ENCODE data around the gene EMP2. TPM values are rescaled to one million over a fixed set of nuclear protein-coding genes. Genes with fewer than 3 reads are reported as not detected.

Gene EMP2
- total RNA-seq, 2 donors from 2014 or later = 19.0 to 20.7 TPM

DNA sequence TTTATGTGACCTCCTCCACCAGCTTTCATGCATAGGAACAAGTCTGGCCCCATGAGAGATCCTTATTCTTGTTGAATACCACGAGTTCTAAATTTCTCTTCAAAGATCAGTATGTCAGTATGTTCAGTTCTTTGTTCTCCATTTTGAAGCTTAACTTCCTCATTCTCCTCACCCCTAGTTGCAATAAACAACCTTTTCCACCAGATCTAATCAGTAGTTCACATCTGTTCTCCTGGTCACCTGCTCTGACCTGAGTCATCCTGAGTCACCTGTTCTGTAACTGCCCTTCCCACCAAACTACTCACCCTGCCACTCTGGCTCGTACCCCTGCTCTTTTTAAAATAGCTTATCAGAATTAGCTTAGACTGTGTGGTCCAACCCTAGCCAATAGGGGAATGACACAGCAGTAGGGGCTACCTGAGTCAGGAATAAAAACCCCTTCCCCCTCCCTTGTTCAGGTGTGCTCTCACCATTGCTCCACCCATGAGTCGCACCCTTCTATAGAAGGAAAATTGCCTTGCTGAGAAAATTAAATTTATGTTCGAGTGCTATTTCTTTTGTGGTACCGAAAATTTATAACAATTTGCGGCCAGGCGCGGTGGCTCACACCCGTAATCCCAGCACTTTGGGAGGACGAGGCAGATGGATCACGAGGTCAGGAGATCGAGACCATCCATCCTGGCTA, 94.6 kb downstream of the EMP2 start:
- H3K27ac ChIP-seq (ENCODE audit: low read depth, low read length) = no peak overlapping the region
- TF ChIP-seq, protein P1, sequence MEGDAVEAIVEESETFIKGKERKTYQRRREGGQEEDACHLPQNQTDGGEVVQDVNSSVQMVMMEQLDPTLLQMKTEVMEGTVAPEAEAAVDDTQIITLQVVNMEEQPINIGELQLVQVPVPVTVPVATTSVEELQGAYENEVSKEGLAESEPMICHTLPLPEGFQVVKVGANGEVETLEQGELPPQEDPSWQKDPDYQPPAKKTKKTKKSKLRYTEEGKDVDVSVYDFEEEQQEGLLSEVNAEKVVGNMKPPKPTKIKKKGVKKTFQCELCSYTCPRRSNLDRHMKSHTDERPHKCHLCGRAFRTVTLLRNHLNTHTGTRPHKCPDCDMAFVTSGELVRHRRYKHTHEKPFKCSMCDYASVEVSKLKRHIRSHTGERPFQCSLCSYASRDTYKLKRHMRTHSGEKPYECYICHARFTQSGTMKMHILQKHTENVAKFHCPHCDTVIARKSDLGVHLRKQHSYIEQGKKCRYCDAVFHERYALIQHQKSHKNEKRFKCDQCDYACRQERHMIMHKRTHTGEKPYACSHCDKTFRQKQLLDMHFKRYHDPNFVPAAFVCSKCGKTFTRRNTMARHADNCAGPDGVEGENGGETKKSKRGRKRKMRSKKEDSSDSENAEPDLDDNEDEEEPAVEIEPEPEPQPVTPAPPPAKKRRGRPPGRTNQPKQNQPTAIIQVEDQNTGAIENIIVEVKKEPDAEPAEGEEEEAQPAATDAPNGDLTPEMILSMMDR (conservative IDR thresholded peaks at IDR 0.05) = no peak
- no peaks in the 10 kb centered on the region for H3K27me3 Mint-ChIP-seq (ENCODE audit: insufficient read depth)
- no peak for DNase-seq
- no peaks in the 10 kb centered on the region for H3K4me1 ChIP-seq (ENCODE audit: control insufficient read depth, insufficient read depth, low read length)
- H3K27me3 ChIP-seq (ENCODE audit: control insufficient read depth, insufficient read depth, low read length, poor library complexity, severe bottlenecking) = no peaks in the 10 kb centered on the region
- H3K4me3 Mint-ChIP-seq = no peak overlapping the region
- 94 to 95% methylated on average over 11 to 12 of the region's 12 CpGs for WGBS, 2 experiments (ENCODE audit: insufficient coverage in 1 of 2, insufficient read length in 1 of 2)
- H3K4me1 Mint-ChIP-seq = peaks cover 13% of the 10 kb centered on the region
- no peak overlapping the region for H3K9ac ChIP-seq (ENCODE audit: extremely low read depth, low read length, poor library complexity, severe bottlenecking)
- H3K36me3 Mint-ChIP-seq (ENCODE audit: low read depth) = peaks cover 22% of the 10 kb centered on the region
- no peak overlapping the region for H3K4me3 ChIP-seq (ENCODE audit: low read length)
- peaks cover 31% of the 10 kb centered on the region for H3K9me3 ChIP-seq (ENCODE audit: control insufficient read depth, low read length)
- H3K27ac Mint-ChIP-seq = no peak overlapping the region
- peaks cover 26% of the 10 kb centered on the region for H3K9me3 Mint-ChIP-seq
- peaks cover 13% of the 10 kb centered on the region for H3K36me3 ChIP-seq (ENCODE audit: control insufficient read depth, insufficient read depth, low read length)

DNA sequence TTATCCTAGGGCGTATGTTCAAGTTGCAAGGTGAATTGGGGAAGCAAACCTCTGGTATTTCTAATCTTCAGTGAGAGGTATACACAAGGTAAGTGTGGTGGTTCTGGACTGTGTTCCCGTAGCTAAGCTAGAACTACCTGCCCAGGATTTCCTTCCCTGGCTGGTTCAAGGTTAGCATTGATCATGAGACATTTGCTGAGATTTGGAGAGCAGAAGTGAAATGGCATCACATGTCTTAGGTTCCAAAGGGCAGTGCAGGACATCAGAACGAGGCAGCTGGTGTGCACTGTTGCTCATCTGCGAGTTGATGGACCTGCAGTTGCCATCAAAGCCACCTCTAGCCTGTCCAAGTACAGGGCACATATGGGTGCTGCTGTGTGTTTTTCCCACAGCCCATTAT, 95.2 kb downstream of the EMP2 start:
- Histone ChIP-seq H3K27ac (ENCODE audit: low read depth, low read length) (no peak overlapping the region), H3K36me3 (ENCODE audit: control insufficient read depth, insufficient read depth, low read length) (peaks cover 20% of the 10 kb centered on the region), H3K27me3 (ENCODE audit: control insufficient read depth, insufficient read depth, low read length, poor library complexity, severe bottlenecking) (no peaks in the 10 kb centered on the region), H3K9ac (ENCODE audit: extremely low read depth, low read length, poor library complexity, severe bottlenecking) (no peak overlapping the region), H3K4me1 (ENCODE audit: control insufficient read depth, insufficient read depth, low read length) (no peaks in the 10 kb centered on the region), H3K9me3 (ENCODE audit: control insufficient read depth, low read length) (peaks cover 31% of the 10 kb centered on the region), H3K4me3 (ENCODE audit: low read length) (no peak overlapping the region)
- TF ChIP-seq, protein P1 (conservative IDR thresholded peaks at IDR 0.05) = no peak
- 92% methylated on average over 4 of the region's 4 CpGs for WGBS, 2 experiments (ENCODE audit: insufficient coverage in 1 of 2, insufficient read length in 1 of 2)
- Mint-ChIP-seq H3K9me3 (peaks cover 26% of the 10 kb centered on the region), H3K4me1 (peaks cover 11% of the 10 kb centered on the region), H3K4me3 (no peak overlapping the region), H3K36me3 (ENCODE audit: low read depth) (peaks cover 24% of the 10 kb centered on the region), H3K27ac (no peak overlapping the region), H3K27me3 (ENCODE audit: insufficient read depth) (no peaks in the 10 kb centered on the region)
- no peak for DNase-seq

DNA sequence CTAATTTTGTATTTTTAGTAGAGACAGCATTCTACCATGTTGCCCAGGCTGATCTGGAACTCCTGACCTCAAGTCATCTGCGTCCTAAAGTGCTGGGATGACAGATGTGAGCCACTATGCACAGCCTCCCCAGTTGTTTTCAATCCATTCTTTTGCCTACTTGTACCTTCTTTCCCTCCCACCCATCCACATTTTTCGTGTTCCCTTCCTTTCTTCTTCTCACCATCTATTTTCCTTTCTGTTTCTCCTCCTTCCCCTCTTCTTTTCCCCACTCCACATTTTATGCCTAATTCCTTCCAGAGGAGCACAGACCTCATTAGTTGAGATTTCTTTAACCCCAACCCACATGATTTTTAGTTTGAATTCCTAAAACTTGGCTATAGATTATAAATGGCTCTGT, 100.2 kb downstream of the EMP2 start:
- H3K4me1 Mint-ChIP-seq = no peaks in the 10 kb centered on the region
- no peaks in the 10 kb centered on the region for H3K27me3 Mint-ChIP-seq (ENCODE audit: insufficient read depth)
- H3K27ac ChIP-seq (ENCODE audit: low read depth, low read length) = no peak overlapping the region
- H3K9me3 Mint-ChIP-seq = peaks cover 25% of the 10 kb centered on the region
- H3K27ac Mint-ChIP-seq = no peak overlapping the region
- WGBS, 2 experiments (ENCODE audit: insufficient coverage in 1 of 2, insufficient read length in 1 of 2) = 92 to 94% methylated on average over 1 to 2 of the region's 2 CpGs
- peaks cover 28% of the 10 kb centered on the region for H3K9me3 ChIP-seq (ENCODE audit: control insufficient read depth, low read length)
- no peak overlapping the region for H3K9ac ChIP-seq (ENCODE audit: extremely low read depth, low read length, poor library complexity, severe bottlenecking)
- H3K27me3 ChIP-seq (ENCODE audit: control insufficient read depth, insufficient read depth, low read length, poor library complexity, severe bottlenecking) = no peaks in the 10 kb centered on the region
- H3K36me3 Mint-ChIP-seq (ENCODE audit: low read depth) = peaks cover 47% of the 10 kb centered on the region
- no peak for DNase-seq
- H3K4me3 Mint-ChIP-seq = no peak overlapping the region
- TF ChIP-seq, protein P1 (conservative IDR thresholded peaks at IDR 0.05) = no peak
- no peaks in the 10 kb centered on the region for H3K4me1 ChIP-seq (ENCODE audit: control insufficient read depth, insufficient read depth, low read length)
- peaks cover 36% of the 10 kb centered on the region for H3K36me3 ChIP-seq (ENCODE audit: control insufficient read depth, insufficient read depth, low read length)
- H3K4me3 ChIP-seq (ENCODE audit: low read length) = no peak overlapping the region

Other genes starting within 250 kb of the EMP2 start
- 10 to 100 TPM; 20.5 to 22.8 TPM for gene ATF7IP2, start 194.5 kb downstream of the EMP2 start, total RNA-seq
- under 1 TPM in 1 of 2 donors, not detected in 1; 0.31 TPM for gene TEKT5, start 114.3 kb upstream of the EMP2 start, total RNA-seq
- gene NUBP1, start 163.2 kb upstream of the EMP2 start, total RNA-seq = 10 to 100 TPM; 22.4 to 26.3 TPM
- 10 to 100 TPM in 1 of 2 donors, 1 to 10 TPM in 1; 7.6 to 13.6 TPM for gene TVP23A, start 238.2 kb upstream of the EMP2 start, total RNA-seq